ENCODE results near the gene HOXB5.

The HOXB5 gene

DNA sequence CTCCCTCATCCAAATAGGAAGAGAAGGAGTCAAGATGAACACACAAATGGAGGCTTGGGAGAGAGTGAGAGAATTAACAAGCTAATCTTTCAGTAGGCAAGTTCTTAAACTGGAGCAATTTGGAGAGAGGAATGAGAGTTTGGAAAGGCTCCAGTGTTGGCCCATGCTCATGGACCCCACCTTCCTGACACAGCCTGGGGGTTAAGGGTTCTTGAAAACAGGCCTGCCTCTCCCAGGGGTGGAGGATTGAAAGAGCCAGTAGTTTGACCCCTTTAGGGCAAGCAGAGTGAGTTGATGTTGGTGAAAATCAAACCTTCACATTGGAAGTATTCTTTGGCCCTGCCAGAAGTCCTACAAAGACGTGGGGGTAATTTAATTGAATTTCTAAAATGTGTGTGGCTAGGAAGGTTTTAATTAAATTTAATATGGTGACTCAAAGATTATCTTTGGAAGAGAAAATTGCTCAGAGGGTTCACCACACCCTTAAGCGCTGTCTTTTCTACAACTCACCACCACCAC, 9.3 kb downstream of the HOXB5 start:
- Histone ChIP-seq H3K36me3 (ENCODE audit: control insufficient read depth, insufficient read depth, low read length) (no peaks in the 10 kb centered on the region; the same call in 1 of the 2 replicates), H3K4me1 (ENCODE audit: control insufficient read depth, insufficient read depth, low read length) (peaks cover 18% of the 10 kb centered on the region), H3K27me3 (ENCODE audit: control insufficient read depth, insufficient read depth, low read length) (peaks cover 100% of the 10 kb centered on the region), H3K27ac (ENCODE audit: low read depth, low read length) (no peak overlapping the region; the same call in 1 of the 2 replicates), H3K9ac (ENCODE audit: low read length) (peak overlapping the region; percentile 80), H3K9me3 (ENCODE audit: control insufficient read depth, insufficient read depth, low read depth, low read length) (no peaks in the 10 kb centered on the region), H3K4me3 (ENCODE audit: low read depth, low read length) (peak overlapping the region; percentile 44; the same call in 1 of the 2 replicates)

GRCh38 chr17:48583708-48584222, 9.8 kb downstream of the HOXB5 start:
- H3K9me3 ChIP-seq (ENCODE audit: control insufficient read depth, insufficient read depth, low read depth, low read length), result no peaks in the 10 kb centered on the region

DNA sequence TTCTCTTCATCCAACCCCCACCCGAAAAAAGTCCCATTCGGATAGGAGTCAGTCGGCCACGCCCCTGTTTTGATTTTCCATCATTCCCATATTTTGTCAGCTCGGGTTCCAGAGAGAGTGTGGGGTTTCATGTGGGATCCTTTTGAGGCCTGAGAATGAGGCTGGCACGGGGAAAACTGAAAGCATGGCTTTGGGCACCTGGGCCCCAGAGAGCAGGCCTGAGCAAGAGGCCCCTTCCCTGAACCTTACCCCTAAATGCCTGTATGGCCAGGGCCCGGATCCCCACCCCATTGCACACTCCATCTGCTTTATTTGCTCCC, 10.9 kb downstream of the HOXB5 start:
- Histone ChIP-seq H3K27me3 (ENCODE audit: control insufficient read depth, insufficient read depth, low read length) (peaks cover 100% of the 10 kb centered on the region), H3K27ac (ENCODE audit: low read depth, low read length) (no peak overlapping the region; the same call in 1 of the 2 replicates), H3K36me3 (ENCODE audit: control insufficient read depth, insufficient read depth, low read length) (no peaks in the 10 kb centered on the region; the same call in 1 of the 2 replicates), H3K9ac (ENCODE audit: low read length) (peak overlapping the region; percentile 80), H3K9me3 (ENCODE audit: control insufficient read depth, insufficient read depth, low read depth, low read length) (no peaks in the 10 kb centered on the region), H3K4me3 (ENCODE audit: low read depth, low read length) (peak overlapping the region; percentile 44; the same call in 1 of the 2 replicates), H3K4me1 (ENCODE audit: control insufficient read depth, insufficient read depth, low read length) (peaks cover 20% of the 10 kb centered on the region)

More at GRCh38 chr17:48583708-48584222, 9.8 kb downstream of the HOXB5 start:
- Histone ChIP-seq H3K36me3 (ENCODE audit: control insufficient read depth, insufficient read depth, low read length) (no peaks in the 10 kb centered on the region; the same call in 1 of the 2 replicates), H3K4me3 (ENCODE audit: low read depth, low read length) (peak overlapping the region; percentile 44; the same call in 1 of the 2 replicates), H3K9ac (ENCODE audit: low read length) (peak overlapping the region; percentile 80), H3K4me1 (ENCODE audit: control insufficient read depth, insufficient read depth, low read length) (peaks cover 17% of the 10 kb centered on the region), H3K27me3 (ENCODE audit: control insufficient read depth, insufficient read depth, low read length) (peaks cover 100% of the 10 kb centered on the region), H3K27ac (ENCODE audit: low read depth, low read length) (peak overlapping the region; percentile 6; the same call in 1 of the 2 replicates)

DNA sequence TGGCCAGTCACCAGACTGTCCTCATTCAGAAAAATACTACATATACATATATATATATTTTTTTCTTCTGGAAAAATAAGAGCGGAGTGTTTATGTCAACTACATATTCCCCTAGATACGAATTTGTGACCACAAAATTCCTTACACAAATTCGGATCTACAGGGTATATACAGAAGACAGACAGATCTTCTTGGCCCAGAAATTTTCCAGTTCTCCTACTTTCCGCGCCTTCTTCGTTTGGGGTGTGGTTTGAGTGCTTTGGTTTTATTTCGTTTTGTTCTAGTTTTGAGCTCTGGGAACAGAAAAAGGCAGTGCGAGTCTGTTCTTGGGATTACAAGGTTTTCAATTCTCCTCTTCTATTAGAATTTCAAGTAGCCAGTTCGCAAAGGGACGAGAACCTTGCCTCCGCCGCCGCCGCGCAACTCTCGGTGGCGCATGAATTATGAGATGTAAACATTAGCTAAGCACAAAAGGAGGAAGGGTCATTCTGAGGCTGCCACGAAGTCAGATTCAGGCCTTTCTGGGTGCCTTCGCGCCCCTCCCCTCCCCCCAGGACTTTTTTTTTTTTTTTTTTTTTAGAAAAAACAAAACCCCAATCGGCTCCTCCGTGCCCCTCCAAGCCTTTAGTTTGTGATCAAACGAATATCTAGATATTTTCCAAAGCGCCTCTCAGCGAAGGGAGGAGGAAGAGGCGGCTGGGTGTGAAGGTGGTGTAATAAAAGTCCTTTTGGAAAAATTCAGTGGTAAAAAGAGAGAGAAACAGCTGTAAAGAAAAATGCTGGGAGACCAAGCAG, 13.6 kb downstream of the HOXB5 start:
- Histone ChIP-seq H3K9ac (ENCODE audit: low read length) (peak overlapping the region; percentile 91), H3K4me3 (ENCODE audit: low read depth, low read length) (peak overlapping the region; percentile 60; the same call in 1 of the 2 replicates), H3K9me3 (ENCODE audit: control insufficient read depth, insufficient read depth, low read depth, low read length) (no peaks in the 10 kb centered on the region), H3K27ac (ENCODE audit: low read depth, low read length) (no peak overlapping the region; the same call in 1 of the 2 replicates), H3K4me1 (ENCODE audit: control insufficient read depth, insufficient read depth, low read length) (peaks cover 25% of the 10 kb centered on the region), H3K36me3 (ENCODE audit: control insufficient read depth, insufficient read depth, low read length) (no peaks in the 10 kb centered on the region; the same call in 1 of the 2 replicates), H3K27me3 (ENCODE audit: control insufficient read depth, insufficient read depth, low read length) (peaks cover 100% of the 10 kb centered on the region)

GRCh38 chr17:48579471-48579759, 14.2 kb downstream of the HOXB5 start:
- H3K4me1 ChIP-seq (ENCODE audit: control insufficient read depth, insufficient read depth, low read length), result peaks cover 26% of the 10 kb centered on the region; the same call in 1 of the 2 replicates
- peak overlapping the region; percentile 91 for H3K9ac ChIP-seq (ENCODE audit: low read length)
- H3K27ac ChIP-seq (ENCODE audit: low read depth, low read length), result no peak overlapping the region
- H3K4me3 ChIP-seq (ENCODE audit: low read depth, low read length), result peak overlapping the region; percentile 60; the same call in 1 of the 2 replicates
- H3K9me3 ChIP-seq (ENCODE audit: control insufficient read depth, insufficient read depth, low read depth, low read length), result no peaks in the 10 kb centered on the region
- no peaks in the 10 kb centered on the region; the same call in 1 of the 2 replicates for H3K36me3 ChIP-seq (ENCODE audit: control insufficient read depth, insufficient read depth, low read length)
- peaks cover 100% of the 10 kb centered on the region for H3K27me3 ChIP-seq (ENCODE audit: control insufficient read depth, insufficient read depth, low read length)

DNA sequence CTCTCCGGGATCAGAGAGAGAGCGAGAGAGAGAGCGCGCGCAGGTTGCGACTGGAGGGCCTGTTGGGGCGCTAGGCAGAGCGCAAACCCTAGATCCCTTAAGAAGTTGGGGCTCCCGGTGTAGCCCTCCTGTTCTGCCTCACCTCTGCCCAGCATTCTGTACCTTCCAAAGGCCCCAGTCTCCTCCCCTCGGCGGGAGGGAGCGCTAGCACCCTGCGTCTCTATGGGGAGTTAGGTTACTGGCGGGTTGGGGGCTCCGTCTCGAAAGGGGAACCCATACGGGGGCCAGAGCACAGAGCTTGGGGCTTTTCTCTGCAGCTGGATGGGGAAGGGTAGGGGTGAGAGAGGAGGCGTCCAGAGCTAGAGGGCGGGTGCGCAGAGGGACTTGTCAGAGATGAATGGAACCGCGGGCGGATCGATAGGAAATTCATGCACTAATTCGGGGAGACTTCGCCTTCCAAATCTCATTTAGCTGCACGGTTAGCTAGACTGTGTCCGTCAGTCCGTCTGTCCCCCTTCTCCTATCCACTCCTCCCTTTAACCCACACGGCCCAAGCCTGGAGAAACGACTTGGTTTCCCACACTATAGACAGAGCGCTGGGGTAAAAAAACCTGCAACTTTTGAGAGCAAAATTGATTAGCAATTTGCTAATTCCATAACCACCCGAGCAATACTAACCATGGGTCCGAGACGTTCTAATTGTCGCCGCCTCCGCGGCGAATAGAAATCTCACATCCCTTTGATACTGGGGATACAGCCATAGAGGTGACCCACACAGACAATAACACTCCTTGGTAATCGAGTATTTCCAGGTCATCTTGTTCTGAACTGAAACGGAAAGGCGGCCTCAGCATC, 14.7 kb downstream of the HOXB5 start:
- Histone ChIP-seq H3K4me3 (ENCODE audit: low read depth, low read length) (peak overlapping the region; percentile 60), H3K36me3 (ENCODE audit: control insufficient read depth, insufficient read depth, low read length) (no peaks in the 10 kb centered on the region; the same call in 1 of the 2 replicates), H3K27ac (ENCODE audit: low read depth, low read length) (no peak overlapping the region; the same call in 1 of the 2 replicates), H3K4me1 (ENCODE audit: control insufficient read depth, insufficient read depth, low read length) (peaks cover 32% of the 10 kb centered on the region; the same call in 1 of the 2 replicates), H3K9me3 (ENCODE audit: control insufficient read depth, insufficient read depth, low read depth, low read length) (no peaks in the 10 kb centered on the region), H3K9ac (ENCODE audit: low read length) (peak overlapping the region; percentile 91), H3K27me3 (ENCODE audit: control insufficient read depth, insufficient read depth, low read length) (peaks cover 100% of the 10 kb centered on the region)

GRCh38 chr17:48577946-48578615, 15.5 kb downstream of the HOXB5 start, which contains the start of gene HOXB4:
Gene HOXB4 (minus strand): TSS chr17:48578350. CDS start chr17:48578319, 31 bp downstream.
- peaks cover 100% of the 10 kb centered on the region for H3K27me3 ChIP-seq (ENCODE audit: control insufficient read depth, insufficient read depth, low read length)
- H3K9me3 ChIP-seq (ENCODE audit: control insufficient read depth, insufficient read depth, low read depth, low read length), result no peaks in the 10 kb centered on the region
- H3K27ac ChIP-seq (ENCODE audit: low read depth, low read length), result no peak within 1 kb of the TSS; the same call in 1 of the 2 replicates
- no peaks in the 10 kb centered on the region for H3K36me3 ChIP-seq (ENCODE audit: control insufficient read depth, insufficient read depth, low read length)
- peak within 1 kb of the TSS; percentile 91 for H3K9ac ChIP-seq (ENCODE audit: low read length)
- peaks cover 38% of the 10 kb centered on the region; the same call in 1 of the 2 replicates for H3K4me1 ChIP-seq (ENCODE audit: control insufficient read depth, insufficient read depth, low read length)
- peak within 1 kb of the TSS; percentile 60 for H3K4me3 ChIP-seq (ENCODE audit: low read depth, low read length)

DNA sequence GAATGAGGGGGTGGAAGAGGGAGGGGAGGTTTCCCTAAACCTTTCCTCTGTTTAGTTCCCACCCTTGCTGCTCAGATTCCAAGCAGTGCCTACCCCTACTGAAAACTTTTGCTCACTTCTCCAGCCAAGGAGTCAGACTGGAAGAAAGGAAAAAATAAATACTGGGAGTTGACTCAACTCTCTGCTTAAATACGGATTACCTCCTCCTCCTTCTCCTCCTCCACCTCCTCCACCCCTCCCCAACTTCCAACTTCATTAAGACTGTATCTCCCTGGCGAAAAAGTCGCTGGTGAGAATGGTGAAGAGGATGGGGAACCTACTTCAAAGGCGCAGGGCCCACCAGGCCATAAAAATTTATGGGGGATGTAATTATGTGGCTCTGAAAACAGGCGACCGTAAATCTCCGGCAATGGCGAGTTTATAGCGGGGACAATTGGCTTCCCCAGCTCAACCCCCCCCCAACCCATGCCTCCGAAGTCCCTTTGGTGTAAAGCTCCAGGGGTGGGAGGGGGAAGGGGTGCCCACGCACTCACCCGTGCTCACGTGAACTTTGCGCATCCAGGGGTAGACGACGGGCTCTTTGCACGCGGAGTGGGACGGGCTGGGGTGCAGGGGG, 16.1 kb downstream of the HOXB5 start:
- H3K9me3 ChIP-seq (ENCODE audit: control insufficient read depth, insufficient read depth, low read depth, low read length), result no peaks in the 10 kb centered on the region
- H3K4me3 ChIP-seq (ENCODE audit: low read depth, low read length), result peak overlapping the region; percentile 45; the same call in 1 of the 2 replicates
- H3K4me1 ChIP-seq (ENCODE audit: control insufficient read depth, insufficient read depth, low read length), result peaks cover 44% of the 10 kb centered on the region; the same call in 1 of the 2 replicates
- H3K27me3 ChIP-seq (ENCODE audit: control insufficient read depth, insufficient read depth, low read length), result peaks cover 100% of the 10 kb centered on the region
- H3K9ac ChIP-seq (ENCODE audit: low read length), result peak overlapping the region; percentile 79
- H3K36me3 ChIP-seq (ENCODE audit: control insufficient read depth, insufficient read depth, low read length), result no peaks in the 10 kb centered on the region
- no peak overlapping the region; the same call in 1 of the 2 replicates for H3K27ac ChIP-seq (ENCODE audit: low read depth, low read length)

DNA sequence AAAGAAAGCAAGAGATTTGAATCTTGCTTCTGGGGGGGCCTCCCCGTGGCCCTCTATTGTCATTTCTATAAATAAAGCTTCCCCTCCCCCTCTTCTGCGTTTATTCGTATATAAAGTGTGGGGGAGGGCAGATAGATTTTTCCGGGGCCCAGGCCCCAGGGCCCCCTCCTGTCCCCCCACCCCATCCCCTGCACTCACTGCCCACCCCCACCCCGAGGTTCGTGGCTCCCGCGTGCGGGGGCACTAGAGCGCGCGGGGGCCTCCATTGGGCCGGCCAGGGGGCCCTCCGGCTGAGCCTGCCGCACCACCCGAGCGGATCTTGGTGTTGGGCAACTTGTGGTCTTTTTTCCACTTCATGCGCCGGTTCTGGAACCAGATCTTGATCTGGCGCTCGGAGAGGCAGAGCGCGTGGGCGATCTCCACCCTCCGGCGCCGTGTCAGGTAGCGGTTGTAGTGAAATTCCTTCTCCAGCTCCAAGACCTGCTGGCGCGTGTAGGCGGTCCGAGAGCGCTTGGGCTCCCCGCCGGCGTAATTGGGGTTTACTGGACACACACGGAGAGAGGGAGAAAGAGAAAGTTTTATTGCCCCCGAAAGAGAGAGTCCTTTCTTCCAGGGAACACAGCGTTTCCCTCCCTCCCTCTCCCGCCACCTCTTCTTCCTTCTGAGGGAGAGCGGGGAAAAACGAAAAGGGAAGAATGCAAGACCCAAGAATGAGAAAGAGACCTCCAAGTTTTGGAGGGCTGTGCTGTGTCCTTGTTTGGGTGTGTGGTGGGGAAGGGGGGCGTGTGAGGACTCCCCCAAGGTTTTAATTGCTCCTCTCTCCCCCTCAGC, 16.9 kb downstream of the HOXB5 start:
- Histone ChIP-seq H3K27me3 (ENCODE audit: control insufficient read depth, insufficient read depth, low read length) (peaks cover 100% of the 10 kb centered on the region), H3K9ac (ENCODE audit: low read length) (peak overlapping the region; percentile 79), H3K9me3 (ENCODE audit: control insufficient read depth, insufficient read depth, low read depth, low read length) (no peaks in the 10 kb centered on the region), H3K4me3 (ENCODE audit: low read depth, low read length) (peak overlapping the region; percentile 45; the same call in 1 of the 2 replicates), H3K27ac (ENCODE audit: low read depth, low read length) (no peak overlapping the region; the same call in 1 of the 2 replicates), H3K4me1 (ENCODE audit: control insufficient read depth, insufficient read depth, low read length) (peaks cover 45% of the 10 kb centered on the region; the same call in 1 of the 2 replicates), H3K36me3 (ENCODE audit: control insufficient read depth, insufficient read depth, low read length) (no peaks in the 10 kb centered on the region)
